ENCODE data around the gene CLIC4. TPM values are rescaled to one million over a fixed set of nuclear protein-coding genes. Genes with fewer than 3 reads are reported as not detected.

Gene CLIC4
- total RNA-seq, 4 donors from 2014 or later, result 294 to 434 (median 374) TPM

- no peaks in the 10 kb centered on the region for H3K27me3 ChIP-seq
- no peak for DNase-seq
- H3K4me1 ChIP-seq, result peaks cover 7 to 12% of the 10 kb centered on the region in 2 donors
- intact Hi-C loops (cut with DNase I; ENCODE audit: low total_unique reads), result no loop called here
- no peaks in the 10 kb centered on the region for H3K9me3 ChIP-seq
- H3K27ac ChIP-seq, result no peak overlapping the region
- TF ChIP-seq POLR2A (IDR thresholded peaks at IDR 0.05) (no peak), CTCF (IDR thresholded peaks at IDR 0.05) (no peak)
- H3K36me3 ChIP-seq, result no peaks in the 10 kb centered on the region
- H3K4me3 ChIP-seq, result no peak overlapping the region
Observed at GRCh38 chr1:24759492-24759891, 14.2 kb downstream of the CLIC4 start.

- H3K4me3 ChIP-seq, result no peak overlapping the region
- H3K4me1 ChIP-seq, result peaks cover 7 to 12% of the 10 kb centered on the region in 2 donors
- H3K27ac ChIP-seq, result peak overlapping the region in 1 of 2 donors; percentile 76
- no peaks in the 10 kb centered on the region for H3K36me3 ChIP-seq
- TF ChIP-seq POLR2A (IDR thresholded peaks at IDR 0.05) (no peak), CTCF (IDR thresholded peaks at IDR 0.05) (no peak)
- H3K27me3 ChIP-seq, result no peaks in the 10 kb centered on the region
- intact Hi-C loops (cut with DNase I; ENCODE audit: low total_unique reads), result no loop called here
- H3K9me3 ChIP-seq, result no peaks in the 10 kb centered on the region
- DNase-seq, result no peak
Observed at GRCh38 chr1:24761582-24761981, 16.3 kb downstream of the CLIC4 start.

GRCh38 chr1:24762133-24762676, 17.0 kb downstream of the CLIC4 start:
- peak overlapping the region; percentile 59 to 76 for H3K27ac ChIP-seq
- H3K4me1 ChIP-seq, result peaks cover 7 to 12% of the 10 kb centered on the region in 2 donors
- no peaks in the 10 kb centered on the region for H3K27me3 ChIP-seq
- intact Hi-C loops (cut with DNase I; ENCODE audit: low total_unique reads), result no loop called here
- no peaks in the 10 kb centered on the region for H3K9me3 ChIP-seq
- TF ChIP-seq CTCF (IDR thresholded peaks at IDR 0.05) (no peak), POLR2A (IDR thresholded peaks at IDR 0.05) (no peak)
- DNase-seq, result no peak
- no peak overlapping the region for H3K4me3 ChIP-seq
- H3K36me3 ChIP-seq, result no peaks in the 10 kb centered on the region

GRCh38 chr1:24763671-24764070, 18.4 kb downstream of the CLIC4 start:
- DNase-seq, result no peak
- no peak overlapping the region for H3K4me3 ChIP-seq
- no peaks in the 10 kb centered on the region for H3K27me3 ChIP-seq
- peaks cover 7 to 12% of the 10 kb centered on the region in 2 donors for H3K4me1 ChIP-seq
- no peaks in the 10 kb centered on the region for H3K36me3 ChIP-seq
- H3K9me3 ChIP-seq, result no peaks in the 10 kb centered on the region
- TF ChIP-seq POLR2A (IDR thresholded peaks at IDR 0.05) (no peak), CTCF (IDR thresholded peaks at IDR 0.05) (no peak)
- intact Hi-C loops (cut with DNase I; ENCODE audit: low total_unique reads), result no loop called here
- peak overlapping the region; percentile 64 to 76 for H3K27ac ChIP-seq

- no peaks in the 10 kb centered on the region for H3K36me3 ChIP-seq
- peak overlapping the region; percentile 64 to 76 for H3K27ac ChIP-seq
- H3K27me3 ChIP-seq, result no peaks in the 10 kb centered on the region
- H3K4me1 ChIP-seq, result peaks cover 7 to 8% of the 10 kb centered on the region in 2 donors
- TF ChIP-seq CTCF (IDR thresholded peaks at IDR 0.05) (no peak), POLR2A (IDR thresholded peaks at IDR 0.05) (no peak)
- H3K9me3 ChIP-seq, result no peaks in the 10 kb centered on the region
- intact Hi-C loops (cut with DNase I; ENCODE audit: low total_unique reads), result no loop called here
- no peak overlapping the region for H3K4me3 ChIP-seq
- DNase-seq, result no peak
Observed at GRCh38 chr1:24764439-24764838, 19.2 kb downstream of the CLIC4 start.
